ENCODE data around the gene COMMD6.

Gene COMMD6

DNA sequence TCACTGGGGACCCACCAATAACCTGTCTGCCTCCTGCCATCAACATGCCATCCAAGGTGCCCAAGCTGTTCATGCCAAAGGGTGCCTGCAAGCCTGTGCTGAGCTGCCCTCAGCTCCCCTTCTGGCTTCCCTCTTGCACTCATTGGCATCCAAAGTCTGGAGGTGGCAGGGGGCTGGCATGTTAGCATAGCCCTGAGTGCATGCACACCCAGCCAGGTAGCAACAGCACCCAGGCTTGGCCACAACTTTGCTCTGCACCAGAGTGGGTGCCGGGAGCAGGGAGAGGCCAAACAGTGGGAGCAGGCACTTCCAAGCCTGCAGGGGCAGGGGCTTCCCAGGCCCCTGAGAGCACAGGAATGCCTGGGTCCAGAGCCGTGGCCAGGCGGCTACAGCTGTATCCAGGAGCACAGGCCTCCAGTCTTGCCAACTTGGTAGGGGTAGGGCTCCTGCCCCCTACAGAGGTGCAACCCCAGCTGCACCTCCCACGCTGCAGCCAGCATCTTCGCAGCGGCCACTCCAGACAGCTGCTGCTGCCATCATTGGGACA, 29.6 kb downstream of the COMMD6 start:
- H3K27me3 Mint-ChIP-seq (ENCODE audit: low read depth), result no peaks in the 10 kb centered on the region
- H3K4me3 Mint-ChIP-seq, result no peak overlapping the region
- no peaks in the 10 kb centered on the region for H3K9me3 Mint-ChIP-seq
- H3K36me3 Mint-ChIP-seq (ENCODE audit: low read depth), result no peaks in the 10 kb centered on the region
- peaks cover 1% of the 10 kb centered on the region for H3K4me1 Mint-ChIP-seq (ENCODE audit: low read depth)
- H3K27ac Mint-ChIP-seq, result no peak overlapping the region

- Mint-ChIP-seq H3K27me3 (ENCODE audit: low read depth) (no peaks in the 10 kb centered on the region), H3K4me1 (ENCODE audit: low read depth) (peaks cover 1% of the 10 kb centered on the region), H3K36me3 (ENCODE audit: low read depth) (no peaks in the 10 kb centered on the region), H3K9me3 (no peaks in the 10 kb centered on the region), H3K4me3 (no peak overlapping the region), H3K27ac (no peak overlapping the region)
Measured at GRCh38 chr13:75507027-75508001, 30.3 kb downstream of the COMMD6 start.

DNA sequence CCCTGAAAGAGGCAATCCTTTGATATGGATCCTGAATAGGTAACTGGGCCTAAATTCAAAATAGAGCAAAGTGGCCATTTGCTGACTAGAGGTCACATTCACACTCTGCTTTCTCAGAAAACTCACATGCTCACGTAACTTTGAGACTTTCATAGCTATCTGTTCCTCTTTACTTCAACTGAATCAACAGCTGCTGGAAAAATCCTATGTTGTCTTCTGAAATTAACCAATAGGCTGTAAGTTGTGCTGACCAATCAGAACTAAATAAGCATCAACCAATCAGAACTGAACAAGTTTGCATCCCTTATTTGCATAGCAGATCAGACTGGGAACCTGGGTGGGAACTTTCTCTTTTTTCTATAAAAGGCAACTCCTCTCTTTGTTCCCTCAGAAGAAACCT, 31.6 kb downstream of the COMMD6 start:
- no peak overlapping the region for H3K27ac Mint-ChIP-seq
- no peaks in the 10 kb centered on the region for H3K27me3 Mint-ChIP-seq (ENCODE audit: low read depth)
- no peaks in the 10 kb centered on the region for H3K4me1 Mint-ChIP-seq (ENCODE audit: low read depth)

GRCh38 chr13:75505327-75505726, 32.3 kb downstream of the COMMD6 start:
- Mint-ChIP-seq H3K4me3 (no peak overlapping the region), H3K9me3 (no peaks in the 10 kb centered on the region), H3K4me1 (ENCODE audit: low read depth) (no peaks in the 10 kb centered on the region), H3K27ac (no peak overlapping the region), H3K27me3 (ENCODE audit: low read depth) (no peaks in the 10 kb centered on the region), H3K36me3 (ENCODE audit: low read depth) (no peaks in the 10 kb centered on the region)

More for the DNA sequence above, 31.6 kb downstream of the COMMD6 start:
- Mint-ChIP-seq H3K4me3 (no peak overlapping the region), H3K9me3 (no peaks in the 10 kb centered on the region), H3K36me3 (ENCODE audit: low read depth) (no peaks in the 10 kb centered on the region)

DNA sequence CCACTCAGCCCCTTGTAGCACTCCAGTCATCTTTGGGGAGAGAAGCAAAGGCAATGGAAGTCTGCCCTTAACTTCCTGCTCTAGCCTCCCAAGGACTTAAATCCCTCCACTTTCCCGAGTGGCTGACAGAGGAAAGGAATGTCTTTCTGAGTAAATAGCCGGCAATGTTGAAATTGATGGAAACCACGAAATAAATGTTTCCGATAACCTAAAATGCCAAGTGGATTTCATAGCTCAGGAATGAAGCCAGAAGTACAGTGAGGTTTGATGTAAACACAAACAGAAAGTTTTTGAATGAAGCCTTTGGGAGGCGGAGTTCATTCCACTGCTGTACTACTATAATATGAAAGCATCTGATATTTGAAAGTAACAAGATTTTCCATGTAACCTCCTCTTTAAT, 41.7 kb downstream of the COMMD6 start:
- H3K27me3 Mint-ChIP-seq (ENCODE audit: low read depth), result peaks cover 18% of the 10 kb centered on the region
- H3K4me3 Mint-ChIP-seq, result no peak overlapping the region

GRCh38 chr13:75494491-75494890, 43.1 kb downstream of the COMMD6 start:
- H3K36me3 Mint-ChIP-seq (ENCODE audit: low read depth), result no peaks in the 10 kb centered on the region
- H3K27me3 Mint-ChIP-seq (ENCODE audit: low read depth), result peaks cover 18% of the 10 kb centered on the region

More for the DNA sequence above, 41.7 kb downstream of the COMMD6 start:
- no peak overlapping the region for H3K27ac Mint-ChIP-seq
- no peaks in the 10 kb centered on the region for H3K9me3 Mint-ChIP-seq
- peaks cover 1% of the 10 kb centered on the region for H3K4me1 Mint-ChIP-seq (ENCODE audit: low read depth)
- no peaks in the 10 kb centered on the region for H3K36me3 Mint-ChIP-seq (ENCODE audit: low read depth)

GRCh38 chr13:75493156-75493555, 44.5 kb downstream of the COMMD6 start:
- H3K27me3 Mint-ChIP-seq (ENCODE audit: low read depth), result peaks cover 12% of the 10 kb centered on the region
- no peak overlapping the region for H3K27ac Mint-ChIP-seq
- no peaks in the 10 kb centered on the region for H3K9me3 Mint-ChIP-seq
- no peaks in the 10 kb centered on the region for H3K36me3 Mint-ChIP-seq (ENCODE audit: low read depth)
- no peak overlapping the region for H3K4me3 Mint-ChIP-seq
- H3K4me1 Mint-ChIP-seq (ENCODE audit: low read depth), result peaks cover 6% of the 10 kb centered on the region

More at GRCh38 chr13:75494491-75494890, 43.1 kb downstream of the COMMD6 start:
- peaks cover 6% of the 10 kb centered on the region for H3K4me1 Mint-ChIP-seq (ENCODE audit: low read depth)
- no peak overlapping the region for H3K27ac Mint-ChIP-seq
- H3K9me3 Mint-ChIP-seq, result no peaks in the 10 kb centered on the region
- H3K4me3 Mint-ChIP-seq, result no peak overlapping the region

DNA sequence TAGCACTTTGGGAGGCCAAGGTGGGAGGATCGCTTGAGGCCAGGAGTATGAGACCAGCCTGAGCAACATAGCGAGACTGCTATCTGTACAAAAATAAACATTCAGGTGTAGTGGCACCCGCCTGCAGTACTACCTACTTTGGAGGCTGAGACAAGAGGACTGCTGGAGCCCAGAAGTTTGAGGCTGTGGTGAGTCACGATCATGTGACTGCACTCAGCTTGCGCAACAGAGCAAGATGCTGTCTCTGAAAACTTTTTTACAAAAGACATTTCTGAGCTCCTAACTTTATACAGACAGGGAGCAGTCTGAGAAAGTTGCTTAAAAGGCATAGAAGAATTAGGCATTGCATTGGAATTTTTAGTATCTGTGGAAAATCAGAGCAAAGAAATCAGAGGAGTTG, 45.3 kb downstream of the COMMD6 start:
- H3K4me1 Mint-ChIP-seq (ENCODE audit: low read depth), result peaks cover 6% of the 10 kb centered on the region
- H3K27me3 Mint-ChIP-seq (ENCODE audit: low read depth), result peaks cover 12% of the 10 kb centered on the region
- no peak overlapping the region for H3K4me3 Mint-ChIP-seq
- H3K9me3 Mint-ChIP-seq, result no peaks in the 10 kb centered on the region
- H3K36me3 Mint-ChIP-seq (ENCODE audit: low read depth), result no peaks in the 10 kb centered on the region
- no peak overlapping the region for H3K27ac Mint-ChIP-seq

GRCh38 chr13:75491376-75491775, 46.3 kb downstream of the COMMD6 start:
- Mint-ChIP-seq H3K27me3 (ENCODE audit: low read depth) (peaks cover 22% of the 10 kb centered on the region), H3K4me1 (ENCODE audit: low read depth) (peaks cover 6% of the 10 kb centered on the region), H3K9me3 (no peaks in the 10 kb centered on the region), H3K4me3 (no peak overlapping the region), H3K36me3 (ENCODE audit: low read depth) (no peaks in the 10 kb centered on the region), H3K27ac (no peak overlapping the region)

DNA sequence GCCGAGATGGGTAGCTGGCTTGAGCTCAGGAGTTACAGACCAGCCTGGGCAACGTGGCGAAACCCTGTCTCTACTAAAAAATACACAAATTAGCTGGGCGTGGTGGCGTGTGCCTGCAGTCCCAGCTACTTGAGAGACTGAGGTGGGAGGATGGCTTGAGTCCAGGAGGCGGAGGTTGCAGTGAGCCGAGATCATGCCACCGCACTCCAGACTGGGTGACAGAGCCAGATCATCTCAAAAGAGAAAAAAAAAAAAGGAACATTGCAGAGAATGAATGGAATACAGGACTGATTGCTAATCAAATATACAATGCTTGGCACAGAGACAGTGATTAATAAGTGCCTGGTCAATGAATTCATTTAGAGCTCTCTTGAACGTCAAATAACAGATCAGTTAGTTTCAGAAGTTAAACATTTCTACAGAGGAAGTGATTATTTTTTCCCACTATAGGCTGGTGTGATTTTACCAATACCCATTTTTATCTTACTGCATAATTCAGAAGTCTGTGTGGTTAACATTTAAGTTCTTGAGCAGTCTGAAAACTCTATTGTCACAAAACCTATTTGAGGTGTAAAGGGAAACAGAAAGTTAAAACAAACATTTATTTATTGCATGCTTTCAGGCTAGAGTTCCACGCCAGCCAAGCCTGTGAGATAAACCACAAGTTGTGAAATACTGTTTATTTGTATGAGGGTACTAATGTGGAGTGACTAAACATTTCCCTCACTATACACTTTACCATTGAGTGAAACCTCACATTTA, 48.0 kb downstream of the COMMD6 start:
- no peaks in the 10 kb centered on the region for H3K36me3 Mint-ChIP-seq (ENCODE audit: low read depth)
- peaks cover 15% of the 10 kb centered on the region for H3K4me1 Mint-ChIP-seq (ENCODE audit: low read depth)
- H3K27me3 Mint-ChIP-seq (ENCODE audit: low read depth), result peaks cover 31% of the 10 kb centered on the region
- H3K27ac Mint-ChIP-seq, result no peak overlapping the region
- H3K9me3 Mint-ChIP-seq, result no peaks in the 10 kb centered on the region
- no peak overlapping the region for H3K4me3 Mint-ChIP-seq

- Mint-ChIP-seq H3K27ac (no peak overlapping the region), H3K27me3 (ENCODE audit: low read depth) (peaks cover 32% of the 10 kb centered on the region), H3K4me3 (no peak overlapping the region), H3K4me1 (ENCODE audit: low read depth) (peaks cover 18% of the 10 kb centered on the region), H3K9me3 (no peaks in the 10 kb centered on the region), H3K36me3 (ENCODE audit: low read depth) (peaks cover 3% of the 10 kb centered on the region)
Measured at GRCh38 chr13:75486146-75487062, 51.2 kb downstream of the COMMD6 start.

- Mint-ChIP-seq H3K4me1 (ENCODE audit: low read depth) (peaks cover 19% of the 10 kb centered on the region), H3K27me3 (ENCODE audit: low read depth) (peaks cover 40% of the 10 kb centered on the region), H3K4me3 (no peak overlapping the region), H3K36me3 (ENCODE audit: low read depth) (peaks cover 3% of the 10 kb centered on the region), H3K9me3 (no peaks in the 10 kb centered on the region), H3K27ac (no peak overlapping the region)
Measured at GRCh38 chr13:75485286-75486062, 52.2 kb downstream of the COMMD6 start.

DNA sequence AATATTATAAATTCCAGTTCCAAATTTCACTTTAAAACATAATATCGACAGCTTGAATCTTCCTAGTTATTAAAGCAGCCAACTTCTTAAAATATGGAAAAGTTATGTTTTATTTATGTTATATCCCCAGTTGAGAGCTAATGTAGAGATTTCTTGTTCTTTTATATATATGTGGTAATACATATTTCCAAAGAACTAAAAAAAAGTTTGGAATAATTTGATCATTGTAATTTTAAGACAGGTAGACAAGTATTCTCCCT, 54.9 kb downstream of the COMMD6 start:
- Mint-ChIP-seq H3K27me3 (ENCODE audit: low read depth) (peaks cover 68% of the 10 kb centered on the region), H3K36me3 (ENCODE audit: low read depth) (peaks cover 3% of the 10 kb centered on the region), H3K9me3 (no peaks in the 10 kb centered on the region), H3K4me3 (peak overlapping the region; percentile 98), H3K27ac (no peak overlapping the region), H3K4me1 (ENCODE audit: low read depth) (peaks cover 16% of the 10 kb centered on the region)
